Stimulated activated CD4-positive, alpha-beta T cell treated with anti-CD3 and anti-CD28 coated beads, Interleukin-12 subunit alpha, Interleukin-12 subunit beta, amount 100 ng/mL, for 48 hours (primary cell): ENCODE results near the gene RNF144A.
"Not testable (repeated sequence)": the region's sequence is repeated elsewhere in the genome, so short reads cannot be mapped to it uniquely, and the experiment has no call there.

Experiments
- DNase-seq, 3 donors: peaks; one replicate each; pipeline ENCODE4 v3.0.0-alpha.2; 2020; ENCODE audit warnings: low read depth in 2 of 3, low spot score in 1 of 3

RNF144A gene

DNA sequence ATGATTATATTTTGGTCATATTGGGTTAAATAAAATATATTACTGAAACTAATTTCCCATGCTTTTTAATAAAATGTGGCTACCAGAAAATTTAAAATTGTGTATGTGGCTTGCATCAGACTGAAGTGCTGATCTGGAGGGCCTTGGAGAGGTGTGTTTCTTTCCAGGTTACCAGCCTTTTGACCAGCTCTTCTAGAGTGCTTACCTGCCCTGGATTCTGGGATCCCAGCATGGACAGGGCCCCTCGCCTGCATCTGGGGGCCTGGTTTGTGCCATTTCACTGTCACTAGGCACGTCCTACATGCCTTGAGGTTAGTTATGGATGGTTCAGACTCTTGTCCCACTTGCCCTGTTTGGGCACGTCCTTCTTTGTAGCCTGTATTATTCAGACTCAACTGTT is 10.5 kb downstream of the RNF144A start:
- DNase-seq = no peak

DNA sequence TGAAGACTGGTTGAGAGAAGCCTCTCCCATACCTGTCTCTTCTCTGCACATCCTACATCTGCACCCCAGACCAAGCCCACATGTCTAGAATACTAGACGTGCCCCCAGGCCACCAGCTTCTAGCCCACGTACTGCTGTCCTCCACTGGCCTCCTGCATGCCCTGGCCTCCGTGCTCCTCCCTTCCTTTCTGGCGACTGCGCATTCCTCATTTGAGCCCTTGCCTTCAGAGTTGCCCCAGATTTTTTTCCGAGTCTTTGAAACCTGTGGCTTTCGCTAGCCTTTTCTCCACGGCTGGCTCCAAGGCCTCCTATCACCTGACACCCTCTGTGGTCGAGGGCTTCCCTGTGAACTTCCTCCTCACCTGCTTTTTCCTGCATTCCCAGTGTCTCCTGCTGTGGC is 11.2 kb downstream of the RNF144A start:
- no peak for DNase-seq

GRCh38 chr2:6929196-6929819 is 12.1 kb downstream of the RNF144A start:
- no peak for DNase-seq

- DNase-seq = no peak
These were observed 13.9 kb downstream of the RNF144A start for GRCh38 chr2:6930923-6931647.

GRCh38 chr2:6931753-6932152 is 14.5 kb downstream of the RNF144A start:
- no peak for DNase-seq

DNA sequence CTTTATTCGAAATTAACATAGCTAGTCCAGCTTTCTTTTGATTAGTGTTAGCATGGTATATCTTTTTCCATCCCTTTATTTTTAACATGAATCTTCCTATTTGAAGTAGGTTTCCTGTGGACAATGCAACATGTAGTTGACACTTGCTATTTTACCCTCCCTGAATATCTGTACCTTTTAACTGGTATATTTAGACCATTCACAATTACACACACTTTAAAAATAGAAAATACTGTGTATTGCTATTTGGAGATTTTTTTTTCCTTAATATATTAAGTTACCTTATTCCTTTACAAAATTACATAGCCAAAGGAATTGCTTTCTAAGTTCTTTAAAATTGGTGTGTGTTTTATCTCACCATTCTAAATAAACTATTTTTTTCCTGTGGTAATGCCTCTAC is 15.0 kb downstream of the RNF144A start:
- no peak for DNase-seq

GRCh38 chr2:6932828-6933227 is 15.6 kb downstream of the RNF144A start:
- no peak for DNase-seq

DNA sequence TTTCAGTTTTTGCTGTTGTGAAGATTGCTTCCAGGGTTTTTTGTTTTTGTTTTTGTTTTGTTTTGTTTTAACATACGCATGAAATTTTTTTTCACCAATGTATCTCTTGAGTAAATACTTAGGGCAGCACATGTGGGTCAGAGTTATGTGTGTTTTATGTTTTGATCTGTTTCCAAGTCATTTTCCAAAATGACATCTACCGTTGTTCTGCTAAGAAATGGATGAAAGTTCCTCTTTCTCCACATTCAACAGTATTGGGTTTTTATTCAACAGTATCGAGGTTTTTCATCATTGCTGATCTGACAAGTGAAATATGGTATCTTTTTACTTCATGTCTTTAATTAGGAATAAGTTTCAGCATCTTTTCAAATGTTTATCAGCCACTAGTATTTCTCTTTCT is 16.7 kb downstream of the RNF144A start:
- DNase-seq = no peak

DNA sequence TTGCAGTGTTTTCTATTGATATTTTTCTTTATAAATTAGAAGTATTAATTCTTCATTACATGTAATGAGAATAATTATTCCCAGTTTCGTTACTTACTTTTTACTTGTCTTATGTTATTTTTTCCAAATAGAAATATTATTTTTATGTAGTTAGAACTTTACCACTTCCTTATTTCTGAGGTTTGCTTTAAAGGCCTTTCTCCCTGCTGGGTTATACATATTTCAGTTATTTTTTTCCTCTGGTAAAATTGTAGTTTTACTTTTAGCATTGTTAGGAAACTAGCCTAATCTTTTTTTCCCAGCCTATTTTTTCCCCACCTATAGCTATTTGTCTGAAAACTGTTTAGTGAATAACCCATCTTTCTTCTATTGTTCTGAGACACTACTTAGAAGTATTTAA is 17.1 kb downstream of the RNF144A start:
- DNase-seq = no peak

GRCh38 chr2:6934758-6935651 is 17.8 kb downstream of the RNF144A start:
- DNase-seq = no peak

- not testable (repeated sequence) for DNase-seq
These were observed 18.4 kb downstream of the RNF144A start for GRCh38 chr2:6935652-6936020.

- no peak for DNase-seq
These were observed 19.9 kb downstream of the RNF144A start for GRCh38 chr2:6937157-6937556.

DNA sequence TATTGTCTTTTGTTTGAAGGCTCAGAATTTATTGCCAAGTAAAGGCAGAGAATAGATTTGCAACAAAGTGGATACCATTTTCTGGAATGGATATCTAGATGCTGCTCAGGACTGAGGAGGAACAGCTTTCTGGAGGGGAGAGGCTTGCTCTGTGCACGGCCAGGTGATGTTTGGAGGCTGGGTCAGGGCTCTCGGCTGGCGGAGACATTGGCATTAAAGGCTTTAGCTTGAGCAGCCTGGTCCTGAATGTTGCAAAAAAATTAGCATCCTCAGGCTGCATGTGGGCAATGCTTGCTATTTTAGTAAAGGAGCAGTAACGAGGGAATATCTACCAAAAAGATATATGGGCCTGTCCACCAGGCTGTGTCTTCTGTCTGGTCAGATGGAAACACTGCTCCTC is 20.4 kb downstream of the RNF144A start:
- DNase-seq = no peak

DNA sequence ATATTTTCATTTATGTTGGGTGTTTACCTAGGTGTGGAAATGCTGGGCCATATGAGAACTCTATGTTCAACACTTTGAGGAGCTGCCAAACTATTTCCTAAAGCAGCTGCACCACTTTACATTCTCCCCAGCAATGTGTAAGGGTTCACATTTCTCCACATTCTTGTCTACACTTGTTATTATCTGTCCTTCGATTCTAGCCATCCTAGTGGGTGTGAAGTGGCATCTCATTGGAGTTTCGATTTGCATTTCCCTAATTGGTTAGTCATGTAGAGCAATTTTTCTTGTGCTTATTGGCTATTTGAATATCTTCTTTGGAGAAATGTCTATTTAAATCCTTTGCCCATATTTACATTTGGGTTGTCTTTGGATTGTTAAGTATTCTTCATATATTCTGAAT is 21.9 kb downstream of the RNF144A start:
- no peak for DNase-seq

DNA sequence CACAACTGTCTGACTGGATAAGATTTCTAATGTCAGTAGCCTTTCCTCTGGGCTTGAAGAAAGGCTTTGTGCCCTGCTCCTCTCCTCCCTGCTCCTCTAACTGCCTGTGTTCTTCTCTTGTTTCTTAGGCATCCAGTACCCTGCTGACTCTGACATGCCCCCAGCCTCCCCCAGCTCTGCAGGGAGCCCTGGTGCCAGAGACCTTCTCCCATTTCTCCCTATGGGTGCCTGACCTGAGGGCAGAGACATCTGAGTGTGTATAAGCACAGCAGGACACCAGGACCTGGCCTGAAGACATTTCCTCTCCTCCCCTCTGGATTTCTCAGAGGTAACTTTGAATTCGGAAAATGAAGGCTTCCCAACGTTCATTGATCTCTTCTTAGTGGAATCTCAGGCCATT is 23.6 kb downstream of the RNF144A start:
- no peak for DNase-seq

DNA sequence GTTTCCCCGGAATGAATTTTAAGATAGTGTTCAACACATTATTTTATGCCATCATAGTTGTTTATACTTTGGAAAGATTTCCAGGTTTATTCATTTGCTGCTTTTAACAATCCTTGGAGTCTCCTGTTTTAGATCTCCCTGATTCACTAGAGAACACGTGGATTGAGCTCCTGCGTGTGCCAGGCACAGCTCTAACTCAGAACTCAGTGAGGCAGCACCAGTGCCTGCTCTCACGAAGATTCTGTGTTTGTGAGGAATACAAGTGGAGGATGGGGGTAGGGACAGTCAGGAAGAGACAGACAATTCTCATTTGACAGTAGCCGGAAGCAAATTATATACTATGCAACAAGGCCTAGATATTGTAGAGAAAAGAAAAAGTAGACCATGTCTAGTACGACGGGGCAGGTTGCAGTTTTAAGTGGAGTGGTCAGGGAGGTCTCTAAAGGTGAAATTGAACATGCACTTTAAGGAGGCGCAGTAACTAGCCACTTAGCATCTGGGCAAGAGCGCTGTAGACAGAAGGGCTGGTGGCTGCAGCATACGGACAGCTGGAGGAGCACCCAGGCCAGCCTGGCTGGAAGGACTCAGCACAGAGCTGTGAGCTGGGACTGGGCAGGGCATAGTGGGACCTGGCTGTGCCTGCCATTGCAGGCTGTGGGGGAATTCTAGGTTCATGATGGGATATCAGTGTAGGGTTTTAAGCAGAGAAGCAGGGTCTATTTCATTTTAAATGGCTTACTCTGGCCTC is 24.3 kb downstream of the RNF144A start:
- no peak for DNase-seq

DNA sequence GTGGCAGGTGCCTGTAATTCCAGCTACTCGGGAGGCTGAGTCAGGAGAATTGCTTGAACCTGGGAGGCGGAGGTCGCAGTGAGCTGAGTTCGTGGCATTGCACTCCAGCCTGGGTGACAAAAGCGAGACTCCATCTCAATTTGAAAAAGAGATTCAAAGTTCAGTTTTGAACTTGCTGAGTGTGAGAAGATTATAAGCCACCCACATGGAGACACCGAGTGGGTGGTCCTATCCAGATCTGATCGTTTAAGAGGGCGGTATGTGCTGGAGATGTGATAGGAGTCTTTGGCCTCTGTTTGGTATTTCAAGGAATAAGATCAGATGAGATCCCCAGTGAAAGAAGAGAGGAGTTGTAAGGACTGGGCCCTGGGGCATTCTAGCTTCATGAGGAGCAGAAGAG is 25.6 kb downstream of the RNF144A start:
- DNase-seq = no peak

DNA sequence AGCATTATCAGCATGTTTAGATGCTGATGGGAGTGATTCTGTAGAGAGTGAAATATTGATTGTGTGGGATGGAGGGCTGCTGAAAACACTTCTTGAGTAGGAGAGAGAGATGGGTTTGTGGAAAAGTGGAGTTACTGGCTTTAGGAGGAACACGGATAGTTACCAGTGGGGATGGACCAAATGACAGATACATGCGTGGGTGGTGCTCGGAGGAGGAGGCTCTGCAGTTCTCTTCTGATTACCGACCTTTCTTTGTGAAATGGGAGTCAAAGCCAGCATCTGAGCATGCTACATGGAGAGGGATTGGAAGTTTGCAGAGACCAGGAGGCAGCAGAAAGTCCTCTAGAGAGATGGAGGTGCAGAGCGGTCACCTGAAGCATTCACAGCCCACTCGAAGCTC is 26.3 kb downstream of the RNF144A start:
- DNase-seq = no peak

GRCh38 chr2:6943971-6944370 is 26.8 kb downstream of the RNF144A start:
- no peak for DNase-seq

DNA sequence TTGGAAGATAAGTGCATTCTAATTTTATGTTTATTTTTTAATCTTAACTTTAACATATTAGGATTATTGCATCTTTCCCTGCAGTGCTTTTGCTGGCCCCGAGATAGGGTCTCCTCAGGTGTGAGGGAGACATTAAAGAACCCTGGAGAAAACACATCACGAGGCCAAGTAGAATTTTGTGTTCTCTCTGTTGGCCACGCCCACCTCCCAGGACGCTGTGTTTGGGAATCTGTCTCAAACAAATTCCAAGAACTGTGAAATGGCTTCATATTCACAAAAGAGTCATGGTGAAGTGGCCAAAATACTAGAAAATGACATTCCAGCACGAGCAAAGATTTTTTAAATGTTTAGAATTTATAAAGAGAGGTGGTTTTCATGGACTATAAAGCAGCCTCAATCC is 27.3 kb downstream of the RNF144A start:
- no peak for DNase-seq

DNA sequence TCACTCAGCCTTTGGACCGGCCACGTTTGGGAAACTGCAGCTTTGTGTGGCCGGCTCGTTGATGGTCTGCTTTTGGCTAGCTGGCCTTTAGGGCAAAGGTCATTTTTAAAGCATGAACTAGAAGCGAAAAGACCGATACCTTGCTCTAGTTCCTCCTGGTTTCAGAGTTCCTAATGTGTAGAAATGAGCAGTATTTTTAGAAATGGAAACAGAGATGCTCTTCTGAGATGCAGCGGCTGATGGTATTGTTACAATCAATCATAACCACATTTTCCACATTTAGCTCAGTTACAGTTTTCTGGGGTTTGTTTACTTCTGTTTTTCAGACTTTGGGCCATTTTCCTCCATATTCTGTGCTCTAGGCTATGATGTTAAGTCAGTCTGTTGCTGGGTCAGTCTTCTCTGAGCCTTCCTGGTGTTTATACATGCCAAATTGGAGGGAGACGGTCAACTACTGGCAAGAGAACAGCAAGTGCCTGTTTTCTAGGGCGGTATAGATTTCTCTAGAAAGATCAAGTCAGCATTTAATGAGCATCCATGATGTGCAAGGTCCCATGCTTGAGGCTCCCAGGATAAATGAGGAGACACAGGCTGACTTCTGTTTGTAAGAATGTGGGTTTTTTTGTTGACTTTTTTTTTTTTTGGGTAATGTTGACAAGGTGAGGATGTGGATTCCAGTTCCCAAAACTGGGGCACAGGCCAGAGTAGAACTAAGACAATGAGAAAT is 28.0 kb downstream of the RNF144A start:
- no peak for DNase-seq
